Left lung (tissue), 10 donors: ENCODE measurements around the gene NOS2. TPM values are rescaled to one million over a fixed set of nuclear protein-coding genes. Genes with fewer than 3 reads are reported as not detected.
A peak's percentile ranks its signal among the peaks of the same experiment; 100 is the strongest.
"Not testable (repeated sequence)": the region's sequence is repeated elsewhere in the genome, so short reads cannot be mapped to it uniquely, and the experiment has no call there.

Source experiments
- ATAC-seq: fragments of 200-7000 bp; cut with Tn5 transposase; one replicate; pipeline ENCODE4 v1.9.1; 2020; ENCODE audit warnings: moderate library complexity
- DNase-seq, 4 donors: peaks; one replicate each; pipeline ENCODE4 v3.0.0-alpha.2; 2013 to 2020
- H3K27ac ChIP-seq, 2 donors: fragments of 200-600 bp; sonication (generic) in 1 of 2; one replicate each; pipeline versions ENCODE4 v1.5.0 to v1.8.0; 2020 to 2021
- H3K27me3 ChIP-seq, 2 donors: fragments of 200-600 bp; sonication (generic) in 1 of 2; one replicate each; pipeline versions ENCODE4 v1.5.0 to v1.8.0; 2020 to 2021
- H3K36me3 ChIP-seq, 2 donors: fragments of 200-600 bp; sonication (generic) in 1 of 2; one replicate each; pipeline versions ENCODE4 v1.5.0 to v1.8.0; 2020 to 2021
- H3K4me1 ChIP-seq, 2 donors: fragments of 200-600 bp; one replicate each; pipeline ENCODE4 v1.8.0; 2021
- H3K4me3 ChIP-seq, 2 donors: fragments of 200-600 bp; sonication (generic) in 1 of 2; one replicate each; pipeline versions ENCODE4 v1.5.0 to v1.8.0; 2020 to 2021; ENCODE audit warnings: mild to moderate bottlenecking in 1 of 2
- H3K9me3 ChIP-seq, 2 donors: fragments of 200-600 bp; sonication (generic) in 1 of 2; one replicate each; pipeline versions ENCODE4 v1.5.0 to v1.8.0; 2020 to 2021
- CTCF ChIP-seq, 2 donors: fragments of 200-600 bp; sonication (generic) in 1 of 2; IDR thresholded peaks; one replicate each; pipeline versions ENCODE4 v1.5.0 to v1.8.0; 2021; ENCODE audit warnings: antibody characterized with exemption in 2 of 2
- intact Hi-C, 2 donors: fragments of 100-400 bp; cut with DNase I; formaldehyde crosslinking; loops; one replicate each; pipeline versions ENCODE4 v1.11.2 to v1.14.2; 2022
- polyA plus RNA-seq, 6 donors: library from polyadenylated mRNA; unstranded; fragments of 120-200 nt; gene quantifications; one replicate each; pipeline ENCODE4 v1.2.1, GENCODE V29; 2013; ENCODE audit not compliant: insufficient read length in 6 of 6
- total RNA-seq, 2 donors: library from RNA; stranded (reverse); fragmentation: NEBNext Ultra II Directional; extraction: Animal tissue kit (Norgen Biotek cat#: 25700); gene quantifications; one replicate each; pipeline ENCODE4 v1.2.1, GENCODE V29; 2021
- donor health status: DM: no; HTN: yes; CAD: no.
- donor health status: DM: no; HTN: no; CAD: no.

Gene NOS2
- total and polyA plus RNA-seq, 8 donors = 0.34 to 2.3 (median 1.7) TPM

GRCh38 chr17:27845264-27846041, 45.1 kb upstream of the NOS2 start:
- no peak overlapping the region for H3K4me3 ChIP-seq

GRCh38 chr17:27840688-27841087, 40.4 kb upstream of the NOS2 start:
- H3K27me3 ChIP-seq = no peaks in the 10 kb centered on the region
- TF ChIP-seq CTCF (IDR thresholded peaks at IDR 0.05) = no peak
- no peak overlapping the region for H3K4me3 ChIP-seq
- peaks cover 0 to under 1% of the 10 kb centered on the region in 2 donors for H3K4me1 ChIP-seq
- no peak for DNase-seq
- H3K36me3 ChIP-seq = no peaks in the 10 kb centered on the region
- H3K9me3 ChIP-seq = no peaks in the 10 kb centered on the region
- peak; percentile 45 for ATAC-seq
- H3K27ac ChIP-seq = no peak overlapping the region
- intact Hi-C loops = no loop called here

More at GRCh38 chr17:27845264-27846041, 45.1 kb upstream of the NOS2 start:
- ATAC-seq = no peak
- Histone ChIP-seq H3K36me3 (no peaks in the 10 kb centered on the region), H3K27me3 (no peaks in the 10 kb centered on the region), H3K27ac (no peak overlapping the region), H3K9me3 (no peaks in the 10 kb centered on the region), H3K4me1 (peaks cover 0 to 6% of the 10 kb centered on the region in 2 donors)
- intact Hi-C loops = no loop called here
- TF ChIP-seq CTCF (IDR thresholded peaks at IDR 0.05) = no peak
- no peak for DNase-seq

GRCh38 chr17:27840406-27840678, 40.0 kb upstream of the NOS2 start:
- H3K27ac ChIP-seq, DNase-seq, H3K27me3 ChIP-seq, H3K4me1 ChIP-seq, intact Hi-C loops, H3K4me3 ChIP-seq, H3K9me3 ChIP-seq, H3K36me3 ChIP-seq: not testable (repeated sequence)
- peak; percentile 54 for ATAC-seq

GRCh38 chr17:27839571-27840405, 39.5 kb upstream of the NOS2 start:
- H3K27ac ChIP-seq, intact Hi-C loops, H3K27me3 ChIP-seq, H3K4me3 ChIP-seq, H3K4me1 ChIP-seq, H3K36me3 ChIP-seq, H3K9me3 ChIP-seq, DNase-seq: not testable (repeated sequence)
- peak; percentile 92 for ATAC-seq

- DNase-seq, H3K4me1 ChIP-seq, H3K4me3 ChIP-seq, H3K36me3 ChIP-seq, intact Hi-C loops, ATAC-seq, H3K9me3 ChIP-seq, H3K27ac ChIP-seq, H3K27me3 ChIP-seq: not testable (repeated sequence)
Measured at GRCh38 chr17:27838607-27839006, 38.3 kb upstream of the NOS2 start.

GRCh38 chr17:27837769-27838168, 37.4 kb upstream of the NOS2 start:
- DNase-seq, ATAC-seq, H3K4me3 ChIP-seq, H3K4me1 ChIP-seq, H3K27ac ChIP-seq, H3K27me3 ChIP-seq, H3K9me3 ChIP-seq, H3K36me3 ChIP-seq, intact Hi-C loops: not testable (repeated sequence)

- no peaks in the 10 kb centered on the region for H3K36me3 ChIP-seq
- ATAC-seq = no peak
- DNase-seq = no peak
- H3K27me3 ChIP-seq = no peaks in the 10 kb centered on the region
- intact Hi-C loops = no loop called here
- no peak overlapping the region for H3K4me3 ChIP-seq
- no peak overlapping the region for H3K27ac ChIP-seq
- no peak for TF ChIP-seq CTCF (IDR thresholded peaks at IDR 0.05)
- H3K4me1 ChIP-seq = no peaks in the 10 kb centered on the region
- no peaks in the 10 kb centered on the region for H3K9me3 ChIP-seq
Measured at GRCh38 chr17:27836651-27837050, 36.3 kb upstream of the NOS2 start.
